NCI-H2081 treated with DMSO at 0.1 percent for 48 hours (cell line): ENCODE results near the gene NVL.
"Not testable (repeated sequence)": the region's sequence is repeated elsewhere in the genome, so short reads cannot be mapped to it uniquely, and the experiment has no call there.

Experiments used
- DNase-seq: peaks from one replicate; lab custom pipeline; 2025; lab: John Stamatoyannopoulos, UW

Gene NVL

DNA sequence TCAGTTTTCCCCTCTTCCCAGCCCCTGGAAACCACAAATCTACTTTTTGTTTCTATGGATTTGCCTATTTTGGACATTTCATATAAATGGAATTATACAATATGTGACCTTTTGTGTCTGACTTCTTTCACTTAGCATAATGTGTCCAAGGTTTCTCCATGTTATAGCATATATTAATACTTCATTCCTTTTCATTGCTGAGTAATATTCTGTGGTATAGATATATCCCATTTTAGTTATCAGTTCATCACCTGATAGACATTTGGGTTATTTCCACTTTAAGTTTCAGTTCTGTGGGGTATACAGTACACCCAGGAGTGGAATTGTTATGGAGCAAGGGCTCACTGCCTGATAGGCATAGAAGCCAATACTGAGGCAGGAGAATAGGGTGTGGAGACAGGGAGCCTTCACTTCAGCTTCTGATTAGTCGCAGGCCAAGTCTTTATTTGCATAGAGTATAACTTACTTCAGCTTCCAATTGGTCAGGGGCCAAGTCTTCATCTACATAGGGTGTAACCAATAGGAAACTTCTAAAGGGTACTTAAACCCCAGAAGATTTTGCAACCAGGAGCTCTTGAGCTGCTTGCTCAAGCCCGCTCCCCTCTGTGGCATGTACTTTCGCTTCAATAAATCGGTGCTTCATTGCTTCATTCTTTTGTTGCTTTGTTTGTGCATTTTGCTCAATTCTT lies 8.3 kb upstream of the NVL start:
- DNase-seq = no peak

DNA sequence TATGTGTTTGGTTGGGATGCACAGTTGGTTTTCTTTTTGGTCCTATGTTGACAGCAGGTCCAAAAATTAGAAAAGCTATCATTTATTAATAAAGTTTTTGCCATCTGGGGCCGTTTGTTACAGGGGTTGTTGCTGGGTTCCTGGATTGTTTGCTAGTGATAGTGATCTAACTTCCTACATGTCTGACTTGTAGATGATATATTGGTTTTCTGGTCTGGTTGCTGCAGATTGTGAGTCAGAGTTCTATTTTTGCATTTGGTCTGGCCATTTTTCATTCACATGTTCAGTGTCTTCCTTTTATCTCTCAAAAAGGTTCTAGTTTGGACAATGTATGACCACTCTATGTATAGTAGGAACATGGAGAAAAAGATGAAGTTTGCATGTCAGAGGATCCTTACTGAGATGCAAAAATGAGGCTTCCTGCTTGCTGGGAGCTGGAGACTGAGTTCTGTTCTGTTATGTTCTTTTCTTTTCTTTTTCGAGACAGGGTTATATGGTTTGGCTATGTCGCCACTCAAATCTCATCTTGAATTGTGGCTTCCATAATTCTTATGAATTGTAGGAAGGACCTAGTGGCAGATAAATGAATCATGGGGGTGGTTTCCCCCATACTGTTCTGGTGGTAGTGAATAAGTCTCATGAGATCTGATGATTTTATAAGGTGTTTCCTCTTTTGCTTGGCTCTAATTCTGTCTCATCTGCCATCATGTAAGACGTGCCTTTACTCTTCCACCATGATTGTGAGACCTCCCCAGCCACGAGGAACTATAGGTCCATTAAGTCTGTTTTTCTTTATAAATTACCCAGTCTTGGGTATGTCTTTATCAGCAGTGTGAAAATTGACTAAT lies 4.2 kb upstream of the NVL start:
- no peak for DNase-seq

DNA sequence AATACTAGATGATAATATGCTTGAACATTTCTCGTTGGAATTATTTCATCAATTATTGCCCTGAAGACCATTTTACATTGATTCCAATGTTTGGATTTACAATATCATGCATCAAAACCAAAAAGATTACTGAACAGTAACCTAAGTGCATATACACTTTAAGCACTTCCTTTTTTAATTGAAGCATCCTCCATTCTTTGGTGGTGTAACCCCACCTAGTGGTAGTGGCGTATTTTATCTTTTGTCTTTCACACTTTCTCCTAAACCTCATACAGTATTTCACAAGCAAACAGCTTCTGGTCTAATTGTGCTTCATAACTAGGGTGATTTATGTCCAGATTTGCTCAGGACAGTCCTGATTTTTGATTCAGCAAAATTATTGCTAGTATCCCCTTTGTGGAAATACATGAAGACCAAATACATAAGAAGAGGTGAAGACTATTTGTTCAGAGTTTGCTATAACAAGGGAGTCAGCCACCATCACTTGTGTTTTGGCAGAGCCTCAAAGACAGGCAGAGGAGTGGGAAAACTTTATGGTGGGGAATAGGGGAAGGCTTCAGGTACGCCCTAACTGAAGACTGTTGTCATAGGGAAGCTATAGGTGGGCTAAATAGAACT lies 3.4 kb upstream of the NVL start:
- DNase-seq = peak; percentile 49

DNA sequence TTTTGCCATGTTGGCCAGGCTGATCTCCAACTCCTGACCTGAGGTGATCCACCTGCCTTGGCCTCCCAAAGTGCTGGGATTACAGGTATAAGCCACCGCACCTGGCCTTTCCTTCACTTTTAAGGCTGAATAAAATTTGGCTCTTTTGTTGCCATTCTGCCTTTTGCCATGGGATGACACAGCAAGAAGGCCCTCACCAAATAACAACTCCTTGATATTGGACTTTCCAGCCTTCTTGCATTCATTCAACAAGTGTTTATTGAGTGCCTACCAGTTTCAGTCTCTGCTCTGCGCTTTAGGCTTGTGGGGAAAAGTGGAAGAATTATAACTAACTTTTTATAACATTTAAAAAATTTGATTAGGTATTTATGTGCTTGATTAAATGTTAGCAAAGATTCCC lies 1.9 kb upstream of the NVL start:
- DNase-seq = no peak

DNA sequence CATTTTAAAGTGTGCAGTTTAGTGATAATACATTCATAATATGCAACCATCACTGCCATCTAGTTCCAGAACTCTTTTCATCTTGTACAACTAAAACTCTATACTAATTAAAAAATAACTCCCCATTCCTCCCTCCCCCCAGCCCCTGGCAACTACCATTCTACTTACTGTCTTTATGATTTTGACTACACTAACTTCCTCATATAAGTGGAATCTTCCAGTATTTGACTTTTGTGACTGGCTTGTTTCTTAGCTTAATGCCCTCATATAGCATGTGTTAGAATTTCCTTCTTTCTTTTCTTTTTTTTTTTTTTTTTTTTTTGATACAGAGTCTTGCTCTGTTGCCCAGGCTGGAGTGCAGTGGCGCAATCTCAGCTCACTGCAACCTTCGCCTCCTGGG lies 1.4 kb upstream of the NVL start:
- DNase-seq = no peak

DNA sequence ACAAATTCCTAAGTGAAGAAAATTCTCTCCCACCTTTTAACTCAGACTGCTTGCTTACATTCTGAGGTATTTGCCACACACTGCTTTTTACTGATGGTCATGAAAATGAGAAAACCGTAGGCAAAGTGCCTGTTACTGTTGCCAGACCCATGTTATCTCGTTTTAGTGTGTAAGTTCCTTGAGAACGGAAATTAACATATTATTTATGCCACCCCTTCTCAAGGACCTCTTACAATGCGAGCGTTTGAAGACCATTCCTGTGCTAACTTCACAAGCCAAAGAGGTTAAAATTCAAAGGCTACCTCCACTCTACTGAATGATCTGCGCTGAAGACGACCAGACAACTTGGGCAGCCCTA lies 509 bp downstream of the NVL start:
- no peak for DNase-seq

DNA sequence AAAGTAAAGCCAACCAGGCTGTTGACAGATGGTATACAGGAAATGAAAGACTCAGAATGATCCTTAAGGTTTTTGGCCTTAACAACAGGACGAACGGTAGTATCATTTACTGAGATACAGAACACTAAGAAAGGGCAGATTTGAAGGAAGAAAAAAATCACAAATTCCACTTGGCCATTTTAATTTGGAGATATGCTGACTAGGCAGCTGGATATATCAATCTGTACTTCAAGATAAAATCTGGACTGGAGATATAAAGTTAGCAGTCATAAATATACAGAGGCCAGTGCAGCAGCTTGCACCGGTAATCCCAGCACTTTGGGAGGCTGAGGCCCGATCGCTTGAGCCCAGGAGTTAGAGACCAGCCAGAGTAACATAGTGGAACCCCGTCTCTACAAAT lies 1.3 kb downstream of the NVL start:
- no peak for DNase-seq

DNA sequence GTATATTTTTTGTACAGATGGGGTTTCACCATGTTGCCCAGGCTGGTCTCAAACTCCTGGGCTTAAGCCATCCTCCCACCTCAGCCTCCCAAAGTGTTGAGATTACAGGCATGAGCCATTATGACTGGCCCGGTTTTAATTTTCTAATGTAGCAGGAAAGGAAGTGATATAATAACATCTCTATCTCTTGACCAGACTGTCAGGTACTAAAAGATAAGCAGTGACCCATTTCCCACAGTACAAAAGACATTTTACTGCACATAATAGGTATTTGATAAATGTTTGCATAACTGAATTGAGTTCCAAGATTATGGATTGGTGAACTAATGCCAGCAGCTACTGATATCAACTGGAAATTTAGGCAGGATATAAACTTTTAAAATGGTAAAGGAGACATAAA lies 4.0 kb downstream of the NVL start:
- no peak for DNase-seq

DNA sequence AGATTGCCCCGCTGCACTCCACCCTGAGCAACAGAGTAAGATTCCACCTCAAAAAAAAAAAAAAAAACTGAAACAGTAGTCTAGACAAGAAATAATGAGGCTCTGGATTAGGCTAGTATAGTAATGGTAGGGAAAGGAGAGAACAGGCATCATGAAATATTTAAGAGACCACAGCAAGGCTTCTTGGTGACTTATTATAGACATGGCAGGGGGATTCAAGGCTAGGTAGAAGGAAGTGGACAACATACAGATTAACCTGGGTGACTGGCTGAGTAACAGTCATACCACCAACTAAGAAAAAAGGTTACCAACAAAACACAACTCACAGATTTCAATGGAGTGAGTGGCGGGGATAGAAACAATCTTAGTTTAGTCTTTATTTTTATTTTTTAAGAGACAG lies 8.3 kb downstream of the NVL start:
- DNase-seq = no peak

DNA sequence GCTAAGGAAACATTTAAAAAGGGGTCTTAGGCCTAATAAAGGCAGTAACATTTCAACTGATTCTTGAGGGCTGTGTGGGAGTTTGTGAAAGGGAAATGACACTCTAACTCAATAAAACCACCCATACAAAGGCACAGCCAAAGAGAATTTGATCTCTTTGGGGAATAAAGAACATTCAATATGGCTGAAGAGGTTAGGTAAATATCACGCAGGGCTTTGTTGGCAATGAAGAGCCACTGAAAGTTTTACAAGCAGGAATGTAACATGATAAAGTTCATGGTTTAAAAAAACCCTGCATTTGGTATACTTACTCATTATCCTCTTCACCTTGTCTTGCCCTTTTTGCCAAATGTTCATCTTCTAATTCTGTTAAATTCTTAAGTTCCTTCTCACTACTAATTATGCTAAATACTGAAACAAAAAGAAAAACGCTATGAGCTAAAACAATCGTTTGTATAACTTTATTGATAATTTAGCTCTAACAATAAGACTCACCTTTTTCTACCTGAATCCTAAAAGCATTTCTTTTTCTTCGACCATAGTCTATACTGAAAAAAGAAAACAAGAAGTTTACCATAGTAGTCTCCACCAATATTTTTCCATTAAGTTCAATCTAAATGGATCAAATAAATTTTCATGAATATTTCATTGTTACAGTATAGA lies 12.5 kb downstream of the NVL start:
- no peak for DNase-seq

DNA sequence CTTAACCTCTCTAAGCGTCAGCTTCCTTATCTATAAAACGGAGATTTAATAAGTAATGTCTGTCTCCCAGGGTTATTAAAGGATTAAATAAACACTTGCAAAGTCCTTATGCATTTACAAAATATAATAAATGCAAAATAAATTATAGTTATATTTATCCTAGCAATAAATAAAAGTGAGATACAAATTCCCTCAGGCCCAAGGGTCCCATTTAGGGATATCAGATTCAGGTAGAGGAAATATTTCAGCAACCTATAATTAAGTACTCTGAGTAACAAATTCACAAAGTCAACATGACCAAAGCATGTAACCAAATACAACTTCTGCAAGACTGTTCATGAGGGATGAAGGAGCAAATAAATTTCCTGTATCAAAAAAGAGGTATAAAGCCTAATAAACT lies 17.9 kb downstream of the NVL start:
- no peak for DNase-seq

DNA sequence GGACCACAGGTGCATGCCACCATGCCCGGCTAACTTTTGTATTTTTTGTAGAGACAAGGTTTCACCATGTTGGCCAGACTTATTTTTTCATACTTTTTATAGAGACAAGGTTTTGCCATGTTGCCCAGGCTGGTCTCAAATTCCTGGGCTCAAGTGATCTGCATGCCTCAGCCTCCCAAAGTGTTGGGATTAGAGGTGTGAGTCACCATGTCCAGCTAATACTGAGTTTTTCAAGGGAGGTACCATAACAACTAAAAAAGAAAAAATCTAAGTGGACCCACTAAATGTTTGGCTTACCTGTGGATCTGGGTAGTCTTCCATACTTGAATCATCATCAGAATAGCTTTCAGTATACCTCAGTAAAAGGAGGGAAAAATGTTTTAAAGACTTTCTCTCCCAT lies 18.5 kb downstream of the NVL start:
- DNase-seq = not testable (repeated sequence)

DNA sequence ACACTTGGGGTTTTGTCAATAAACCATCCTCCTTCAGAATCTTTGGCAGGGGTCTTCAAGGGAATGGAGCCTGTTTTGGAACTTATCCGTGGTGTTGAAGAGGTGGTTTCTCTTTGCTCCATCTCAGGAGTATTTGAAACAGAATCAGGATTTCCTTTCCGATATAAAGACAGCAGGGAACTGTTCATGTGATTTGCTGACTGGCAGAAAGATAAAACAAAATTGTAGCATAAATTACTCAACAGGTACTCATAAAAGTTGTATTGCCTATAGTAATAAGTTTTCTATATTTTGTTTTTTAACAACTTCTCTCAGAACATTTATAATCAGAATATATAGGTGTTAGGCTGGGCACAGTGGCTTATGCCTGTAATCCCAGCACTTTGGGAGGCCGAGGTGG lies 21.9 kb downstream of the NVL start:
- no peak for DNase-seq

DNA sequence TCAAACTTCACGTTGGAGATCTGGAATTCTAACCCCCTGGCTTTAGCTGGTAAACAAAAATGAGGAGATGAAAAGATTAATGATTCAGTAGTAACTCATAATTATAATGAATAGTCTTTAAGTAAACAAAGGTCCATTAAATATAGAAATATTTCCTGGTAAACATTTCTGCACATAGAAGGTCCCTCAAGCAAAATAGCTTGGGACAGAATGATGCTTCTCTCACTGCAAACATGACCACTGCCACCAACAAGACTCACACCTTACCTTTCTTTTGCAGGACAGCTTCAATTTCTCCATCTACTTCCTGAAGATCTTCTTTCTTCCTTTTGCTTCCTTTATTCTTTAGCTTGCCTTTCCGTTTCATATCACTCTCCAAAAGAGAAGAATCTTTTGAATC lies 25.2 kb downstream of the NVL start:
- no peak for DNase-seq

DNA sequence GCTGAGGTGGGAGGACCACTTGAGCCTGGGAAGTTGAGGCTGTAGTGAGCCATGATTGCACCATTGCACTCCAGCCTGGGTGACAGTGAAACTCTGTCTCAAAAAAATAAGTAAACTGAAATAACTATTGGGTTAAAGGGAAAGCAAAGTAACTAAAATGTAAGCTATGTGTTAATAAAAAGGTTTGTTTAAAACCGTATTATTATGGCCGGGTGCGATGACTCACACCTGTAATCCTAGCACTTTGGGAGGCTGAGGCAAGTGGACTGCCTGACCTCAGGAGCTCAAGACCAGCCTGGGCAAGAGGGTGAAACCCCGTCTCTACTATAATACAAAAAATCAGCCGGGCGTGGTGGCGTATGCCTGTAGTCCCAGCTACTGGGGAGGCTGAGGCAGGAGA lies 27.0 kb downstream of the NVL start:
- DNase-seq = no peak

DNA sequence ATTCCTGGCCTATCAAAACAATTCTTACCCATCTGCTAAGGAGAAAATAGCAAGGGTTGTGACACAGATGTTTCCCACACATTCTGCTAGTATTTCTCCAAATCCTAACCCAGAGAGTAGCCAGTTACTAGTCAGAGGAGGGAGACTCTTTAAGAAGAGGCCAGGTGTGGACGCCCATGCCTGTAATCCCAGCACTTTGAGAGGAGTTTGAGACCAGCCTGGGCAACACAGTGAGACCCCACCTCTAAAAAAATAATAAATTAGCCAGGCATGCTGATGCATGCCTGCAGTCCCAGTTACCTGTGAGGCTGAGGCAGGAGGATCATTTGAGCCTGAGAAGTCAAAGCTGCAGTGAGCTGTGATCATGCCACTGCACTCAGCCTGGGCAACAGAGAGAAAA lies 28.6 kb downstream of the NVL start:
- no peak for DNase-seq

DNA sequence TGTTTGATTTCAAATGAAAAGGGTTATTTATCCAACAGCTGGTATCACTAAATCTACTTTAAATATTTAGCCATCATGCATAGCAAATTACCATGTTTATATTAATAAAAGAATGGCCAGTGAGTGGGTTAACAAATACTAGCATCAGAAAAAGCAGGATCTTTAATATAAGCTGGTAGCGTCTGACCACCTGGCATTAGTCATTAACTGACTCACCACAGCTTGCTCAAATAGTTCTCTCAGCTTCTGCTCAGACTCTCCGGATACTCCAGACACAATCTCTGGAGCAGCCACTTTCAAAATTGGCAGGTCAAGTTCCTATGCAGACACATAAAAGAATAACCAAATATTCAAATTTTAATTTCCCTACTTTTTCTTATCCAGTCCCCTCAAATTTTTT lies 29.6 kb downstream of the NVL start:
- no peak for DNase-seq

DNA sequence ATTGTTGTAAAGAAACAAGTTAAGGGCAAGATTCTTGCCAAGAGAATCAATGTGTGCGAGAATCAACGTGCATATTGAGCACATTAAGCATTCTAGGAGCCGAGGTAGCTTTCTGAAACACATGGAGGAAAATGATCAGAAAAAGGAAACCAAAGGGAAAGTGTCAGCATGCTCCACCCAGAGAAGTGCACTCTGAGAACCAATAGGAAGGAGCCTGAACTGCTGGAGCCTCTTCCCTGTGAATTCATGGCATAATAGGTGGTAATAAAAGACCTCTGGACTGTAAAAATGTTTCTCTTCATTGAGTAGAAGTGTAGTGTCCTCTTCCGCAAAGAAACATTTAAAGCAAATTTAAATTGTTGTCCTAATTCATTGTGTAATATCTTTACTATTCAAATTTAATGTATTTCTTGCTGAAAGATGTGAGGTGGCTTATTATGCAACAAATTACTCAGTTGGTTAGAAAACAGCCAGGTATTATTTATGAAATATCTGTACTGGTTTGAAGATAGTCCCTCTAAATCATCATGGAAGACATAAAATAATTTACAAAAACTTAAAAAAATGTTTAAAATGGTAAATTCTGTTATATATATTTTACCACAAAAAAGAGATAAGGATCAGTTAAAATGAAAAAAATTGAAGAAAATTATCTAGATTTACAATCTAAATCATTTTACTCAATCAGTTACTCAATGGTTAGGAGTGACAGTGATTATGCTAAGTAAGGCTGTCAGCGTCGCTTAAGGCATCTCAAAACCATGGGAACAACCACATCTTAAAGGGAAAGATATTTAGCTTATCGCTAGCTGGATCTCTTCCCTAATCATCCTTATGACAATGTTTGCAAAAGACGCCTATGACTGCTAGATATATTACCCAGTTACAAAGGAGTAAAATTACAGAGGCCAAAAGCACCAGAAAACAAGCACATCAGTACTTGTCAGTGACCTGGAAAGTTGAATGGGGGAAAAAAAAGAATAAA lies 31.3 kb downstream of the NVL start:
- DNase-seq = no peak

DNA sequence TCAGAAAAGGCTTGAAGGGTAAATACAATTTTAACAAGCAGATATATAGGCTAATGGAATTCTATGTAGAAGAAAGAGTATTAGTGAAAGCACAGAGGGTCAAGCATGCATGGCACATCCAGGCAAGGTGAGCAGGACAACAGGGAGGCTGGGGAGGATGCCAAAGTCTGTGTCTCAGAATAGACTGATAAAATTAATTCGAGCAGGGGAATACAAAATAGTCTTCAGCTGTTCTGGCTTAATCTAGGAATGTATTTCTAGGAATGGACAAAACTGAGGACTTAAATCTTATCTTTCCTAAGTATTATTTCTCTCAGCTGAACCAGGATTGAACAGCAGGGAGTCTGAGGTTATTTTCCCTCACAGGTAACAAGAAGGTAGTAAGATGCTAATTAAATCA lies 35.2 kb downstream of the NVL start:
- no peak for DNase-seq

DNA sequence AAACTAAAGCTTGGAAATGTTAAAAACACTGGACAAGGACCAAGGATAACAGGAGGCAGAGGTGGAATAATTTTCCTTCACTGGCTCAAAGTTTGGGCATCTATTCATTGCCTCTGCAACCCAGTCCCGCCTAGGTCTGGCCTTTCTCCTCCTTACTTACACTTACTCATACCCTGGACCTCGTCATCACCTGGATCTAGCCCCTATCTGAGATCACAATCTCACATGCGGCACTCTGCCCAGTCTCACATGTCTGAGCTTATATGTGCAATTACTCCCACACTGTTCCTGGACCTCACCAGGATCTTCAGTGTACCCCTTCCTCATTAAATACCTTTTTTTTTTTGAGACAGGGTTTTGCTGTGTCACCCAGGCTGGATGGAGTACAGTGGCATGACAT lies 37.6 kb downstream of the NVL start:
- no peak for DNase-seq

DNA sequence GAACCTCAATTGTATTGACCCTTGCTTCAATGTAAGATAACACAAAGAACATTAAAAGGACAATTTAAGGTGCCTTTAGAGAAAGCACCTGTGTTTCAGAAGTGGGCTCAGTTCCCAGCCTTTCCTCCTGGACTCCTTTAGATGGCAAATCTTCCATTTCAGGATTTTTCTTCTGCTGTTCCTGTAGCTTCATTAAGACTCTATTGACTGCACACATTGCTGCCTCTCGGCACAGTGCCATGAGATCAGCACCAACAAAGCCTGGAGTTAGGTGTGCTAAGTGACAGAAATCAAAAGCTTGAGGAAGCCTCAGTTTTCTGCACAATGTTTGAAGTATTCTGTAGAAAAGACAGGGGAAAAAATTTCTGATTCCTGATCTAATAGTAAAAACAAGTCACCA lies 40.6 kb downstream of the NVL start:
- DNase-seq = no peak

DNA sequence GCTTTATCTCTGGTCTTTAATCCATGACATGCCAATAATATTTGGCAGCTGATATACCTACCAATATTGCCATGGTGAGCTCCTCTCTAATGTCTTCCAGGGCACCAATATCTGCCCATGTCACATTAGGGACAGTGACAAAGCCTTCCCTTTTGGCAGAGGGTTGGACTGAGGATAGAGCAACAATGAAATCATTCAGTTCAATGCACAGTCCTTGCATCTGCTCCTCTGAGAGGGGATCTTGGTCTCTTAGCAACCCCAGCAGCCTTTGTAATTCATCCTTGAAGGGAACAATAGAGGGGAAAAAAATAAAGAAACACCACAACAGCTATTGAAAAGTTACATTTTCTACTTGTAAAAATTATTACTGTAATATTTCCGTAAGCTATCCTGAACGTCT lies 42.3 kb downstream of the NVL start:
- DNase-seq = no peak
